Stimulated activated CD8-positive, alpha-beta memory T cell treated with anti-CD3 and anti-CD28 coated beads, Interleukin-7, amount 100 ng/mL, for 24 hours (primary cell): Measurements from ENCODE around the gene SH3RF2.
"Not testable (repeated sequence)": the region's sequence is repeated elsewhere in the genome, so short reads cannot be mapped to it uniquely, and the experiment has no call there.

ENCODE experiments used
- DNase-seq: peaks from one replicate; pipeline ENCODE4 v3.0.0-alpha.2; 2020; ENCODE audit warnings: low read depth

The SH3RF2 gene

DNA sequence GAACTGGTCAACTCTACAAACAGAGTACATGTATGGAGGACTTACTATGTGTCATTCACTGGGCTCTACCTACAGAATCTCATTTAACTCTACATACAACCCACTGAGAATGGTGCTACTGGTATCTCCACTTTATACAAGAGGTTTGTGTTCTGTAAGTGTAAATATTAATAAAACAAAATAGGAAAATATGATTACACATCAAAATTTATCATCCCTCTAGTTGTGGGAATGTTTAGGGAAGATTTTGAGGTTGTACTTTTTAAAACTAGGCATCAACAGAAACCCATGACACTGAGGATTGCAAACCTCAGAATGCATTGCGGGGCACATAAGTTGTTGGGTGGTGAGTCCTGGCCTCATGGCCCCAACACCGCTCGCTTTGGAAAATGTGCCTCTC lies 11.7 kb downstream of the SH3RF2 start:
- no peak for DNase-seq

- no peak for DNase-seq
Observed at GRCh38 chr5:145948921-145949320, 12.5 kb downstream of the SH3RF2 start.

DNA sequence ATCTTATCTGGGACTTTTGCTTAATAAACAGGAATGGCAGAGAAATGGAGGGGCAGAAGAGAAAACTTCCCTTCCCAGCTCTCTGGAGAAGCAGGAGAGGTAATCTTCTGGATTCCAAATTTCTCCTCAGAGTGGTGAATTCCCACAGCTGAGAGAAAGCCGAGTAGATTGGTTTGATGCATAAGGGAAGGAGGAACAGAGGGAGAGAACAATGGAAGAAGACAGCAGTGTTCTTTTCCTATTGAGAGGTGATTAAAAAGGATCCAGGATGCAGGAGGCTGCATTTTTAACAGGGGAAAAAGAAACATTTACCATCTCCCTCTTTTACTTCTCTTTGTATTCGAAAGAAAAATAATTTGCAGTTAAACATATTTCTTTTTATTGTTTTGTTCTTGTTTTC lies 13.1 kb downstream of the SH3RF2 start:
- no peak for DNase-seq

GRCh38 chr5:145951071-145951470 lies 14.7 kb downstream of the SH3RF2 start:
- DNase-seq = no peak

GRCh38 chr5:145953202-145953601 lies 16.8 kb downstream of the SH3RF2 start:
- no peak for DNase-seq

DNA sequence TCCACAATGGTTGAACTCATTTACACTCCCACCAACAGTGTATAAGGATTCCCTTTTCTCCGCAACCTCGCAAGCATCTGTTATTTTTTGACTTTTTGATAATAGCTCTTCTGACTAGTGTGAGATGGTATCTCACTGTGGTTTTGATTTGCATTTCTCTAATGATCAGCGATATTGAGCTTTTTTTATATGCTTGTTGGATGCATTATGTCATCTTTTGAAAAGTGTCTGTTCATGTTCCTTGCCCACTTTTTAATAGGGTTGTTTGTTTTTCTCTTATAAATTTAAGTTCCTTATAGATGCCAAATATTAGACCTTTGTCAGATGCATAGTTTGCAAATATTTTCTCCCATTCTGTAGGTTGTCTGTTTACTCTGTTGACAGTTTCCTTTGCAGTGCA lies 17.8 kb downstream of the SH3RF2 start:
- DNase-seq = not testable (repeated sequence)

- DNase-seq = no peak
Observed at GRCh38 chr5:145957388-145957787, 21.0 kb downstream of the SH3RF2 start.

- no peak for DNase-seq
Observed at GRCh38 chr5:145958436-145958835, 22.1 kb downstream of the SH3RF2 start.

DNA sequence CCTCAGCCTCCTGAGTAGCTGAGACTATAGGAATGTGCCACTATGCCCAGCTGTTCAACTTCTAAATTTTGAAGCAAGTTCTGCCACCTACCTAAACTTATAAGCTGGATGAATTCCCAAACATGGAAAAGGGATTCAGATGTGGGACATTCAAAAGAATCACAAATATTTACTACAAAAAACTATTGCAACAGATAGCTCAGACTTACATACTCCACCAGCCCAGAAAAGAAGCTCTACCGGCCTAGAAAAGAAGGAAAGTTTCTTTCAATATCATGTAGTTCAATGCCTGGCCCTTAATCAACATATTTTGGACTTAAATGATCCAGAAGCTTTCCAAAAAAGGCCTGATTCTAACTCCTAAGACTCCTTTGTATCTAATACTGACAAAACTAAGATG lies 23.8 kb downstream of the SH3RF2 start:
- no peak for DNase-seq

DNA sequence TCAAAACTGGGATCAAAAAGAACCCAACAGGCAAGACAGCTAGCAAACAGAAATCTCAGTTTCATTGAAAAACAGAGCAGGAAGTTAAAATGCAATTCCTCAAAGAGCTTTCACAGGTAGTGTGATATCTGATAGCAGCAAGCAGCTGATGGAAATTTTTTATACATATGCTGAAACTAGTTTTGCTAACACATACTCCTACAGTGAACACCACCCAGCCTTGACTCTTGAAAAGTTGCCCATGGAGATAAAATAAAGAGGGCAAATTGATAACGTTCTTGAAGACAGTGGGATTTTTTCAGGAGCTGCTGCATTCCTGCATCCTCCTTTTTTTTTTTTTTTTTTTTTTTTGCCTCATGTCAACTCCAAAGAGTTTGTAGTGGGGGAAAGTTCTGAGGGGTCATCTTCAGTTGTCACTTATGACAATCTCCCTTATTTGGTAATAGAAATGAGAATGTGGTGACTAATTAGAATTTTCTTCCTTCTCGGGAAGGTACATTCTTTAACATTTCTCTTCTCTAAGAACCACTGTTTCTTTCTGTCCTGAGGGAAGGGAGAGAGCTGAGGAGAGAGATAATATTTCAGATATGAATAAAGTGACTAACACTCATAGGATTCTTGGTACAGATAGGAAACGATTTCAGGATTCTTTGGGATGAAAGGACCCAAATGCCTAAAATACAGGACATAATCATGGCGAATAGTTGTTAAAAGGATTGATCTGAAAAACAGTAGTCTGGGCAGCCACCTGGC lies 24.6 kb downstream of the SH3RF2 start:
- DNase-seq = no peak

DNA sequence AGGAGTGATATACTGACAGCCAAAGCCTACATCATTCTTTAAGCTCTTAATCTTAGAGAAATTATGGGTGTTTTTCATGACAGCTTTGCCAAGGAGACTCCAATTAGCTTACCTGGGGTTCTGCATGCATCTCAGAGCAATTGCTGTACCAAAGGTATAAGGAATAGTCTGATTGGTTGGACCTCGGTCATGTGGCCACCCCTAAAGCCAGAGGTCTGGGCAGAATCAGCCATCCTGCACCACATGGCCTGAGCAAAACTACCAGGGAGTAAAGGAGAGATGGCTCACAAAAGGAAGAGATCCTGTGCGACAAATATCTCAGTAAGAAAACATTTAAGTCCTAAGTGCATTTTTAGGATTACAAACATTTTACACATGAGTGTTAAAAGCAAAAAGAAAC lies 25.6 kb downstream of the SH3RF2 start:
- no peak for DNase-seq

GRCh38 chr5:145964008-145964407 lies 27.6 kb downstream of the SH3RF2 start:
- DNase-seq = not testable (repeated sequence)

DNA sequence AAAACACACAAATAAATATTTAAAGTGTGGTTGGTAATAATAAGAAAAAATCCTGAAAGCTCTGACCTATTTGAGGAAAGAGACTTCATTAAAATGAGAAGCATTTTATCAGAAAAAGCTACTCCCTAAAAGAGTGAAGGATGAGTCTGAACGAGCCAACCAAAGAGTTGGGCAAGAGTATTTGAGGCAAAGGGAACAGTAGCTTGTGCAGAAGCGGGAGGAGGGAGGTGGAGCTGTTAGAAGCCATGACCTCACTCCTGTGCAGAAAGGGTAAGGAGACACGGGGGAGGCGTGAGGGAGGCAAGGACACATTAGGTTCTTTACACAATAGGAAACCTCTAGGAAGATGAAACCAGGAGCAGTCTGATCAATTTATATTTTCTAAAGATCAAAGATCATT lies 29.4 kb downstream of the SH3RF2 start:
- DNase-seq = no peak

GRCh38 chr5:145967296-145967695 lies 30.9 kb downstream of the SH3RF2 start:
- DNase-seq = no peak

DNA sequence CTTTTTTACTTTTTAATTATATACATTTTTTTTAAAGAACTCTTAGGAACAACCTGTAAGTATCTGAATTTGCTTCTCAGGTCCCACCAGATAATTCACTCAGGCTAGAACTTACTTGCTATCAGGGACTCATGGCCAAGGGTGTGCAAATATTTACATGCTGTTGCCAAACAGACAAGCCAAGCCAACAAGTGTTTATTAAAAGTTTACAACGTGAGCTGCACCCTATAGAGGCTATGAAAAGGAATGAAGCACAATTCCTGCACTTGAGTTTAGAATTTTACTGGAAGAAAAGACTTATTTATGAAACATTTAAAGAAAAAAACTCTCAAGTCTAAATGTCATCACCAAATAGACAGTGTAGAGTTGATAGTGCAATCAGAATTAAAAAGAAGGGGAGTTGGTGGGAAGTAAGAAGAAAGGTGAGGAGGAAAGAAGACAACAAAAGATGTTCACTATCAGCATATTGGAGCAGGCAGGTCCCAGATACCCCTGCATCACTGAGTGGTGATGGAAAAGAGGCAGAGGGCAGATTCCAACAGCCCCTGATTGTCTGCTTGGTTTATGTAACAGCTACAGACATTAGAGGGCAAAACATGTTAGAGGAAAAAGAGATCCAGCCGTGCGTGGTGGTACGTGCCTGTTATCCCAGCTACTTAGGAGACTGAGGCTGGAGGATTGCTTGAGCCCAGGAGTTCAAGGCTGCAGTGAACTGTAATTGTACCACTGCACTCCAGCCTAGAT lies 32.8 kb downstream of the SH3RF2 start:
- no peak for DNase-seq

DNA sequence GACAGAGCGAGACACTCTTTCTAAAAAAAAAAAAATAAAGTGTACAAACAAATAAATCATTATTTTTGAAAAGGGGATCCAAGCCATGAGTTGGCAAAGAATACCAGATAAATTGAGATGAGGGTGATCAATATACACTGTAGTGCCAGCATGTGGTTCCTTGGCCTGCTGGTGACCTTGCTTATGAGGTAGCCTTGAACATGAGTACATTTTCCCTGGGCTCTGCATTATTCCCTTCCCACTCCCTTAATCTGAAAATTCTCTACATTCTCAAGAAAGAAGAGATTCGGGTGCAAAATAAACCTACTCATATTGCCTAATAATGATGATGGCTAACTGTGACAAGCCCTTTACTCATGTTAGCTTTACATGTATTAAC lies 33.3 kb downstream of the SH3RF2 start:
- DNase-seq = no peak

- DNase-seq = no peak
Observed at GRCh38 chr5:145971108-145971507, 34.7 kb downstream of the SH3RF2 start.

GRCh38 chr5:145971701-145972100 lies 35.3 kb downstream of the SH3RF2 start:
- DNase-seq = no peak

DNA sequence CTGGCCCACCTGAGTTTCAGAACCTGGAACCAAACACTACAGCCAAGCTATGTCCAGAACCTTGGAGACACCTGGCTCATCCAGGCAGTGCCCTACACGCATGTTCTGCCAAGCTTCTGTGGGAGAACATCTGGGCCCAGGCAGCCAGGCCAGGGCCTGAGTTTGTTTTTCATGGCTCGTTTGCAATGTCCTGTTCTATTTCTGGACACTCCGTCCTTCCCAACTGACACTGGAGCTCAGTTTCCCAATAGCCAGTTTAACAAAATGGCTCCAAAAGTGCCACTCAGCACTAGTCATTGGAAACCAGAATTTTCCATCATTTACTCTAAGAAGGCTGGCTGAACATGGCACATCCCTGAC lies 38.6 kb downstream of the SH3RF2 start:
- DNase-seq = no peak

DNA sequence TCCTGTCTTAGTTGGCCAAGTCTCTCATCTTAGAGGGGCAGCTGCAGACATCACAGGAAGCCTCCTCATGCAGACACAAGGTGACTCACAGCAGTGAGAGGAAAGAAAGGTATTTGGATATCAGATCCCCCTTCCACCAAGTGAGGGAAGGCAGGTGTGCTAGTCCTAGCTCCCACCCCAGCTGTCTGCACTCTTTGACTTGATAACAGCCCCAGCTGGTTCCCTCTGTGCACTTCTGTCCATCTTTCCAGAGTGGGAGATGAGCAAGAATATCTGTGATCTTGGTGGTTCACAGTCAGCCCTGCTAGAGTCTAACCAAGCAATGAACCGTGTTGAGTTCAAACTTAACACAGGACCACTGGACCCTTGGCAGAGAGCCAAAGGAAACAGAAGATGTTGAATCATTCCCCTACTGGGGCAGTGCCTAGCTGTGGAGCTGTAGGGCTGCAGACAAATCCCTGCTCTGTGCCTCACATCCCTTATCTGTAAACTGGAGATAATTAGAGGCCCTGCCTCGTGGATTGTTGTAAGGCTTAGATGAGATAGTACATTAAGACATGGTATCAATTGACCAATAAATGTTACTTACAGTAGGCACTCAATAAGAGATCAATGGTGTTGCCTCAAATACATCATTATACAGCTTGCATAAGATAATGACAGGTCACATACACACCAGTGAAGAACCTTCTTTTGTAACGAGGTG lies 39.1 kb downstream of the SH3RF2 start:
- DNase-seq = no peak

- DNase-seq = no peak
Observed at GRCh38 chr5:145976431-145977155, 40.2 kb downstream of the SH3RF2 start.

DNA sequence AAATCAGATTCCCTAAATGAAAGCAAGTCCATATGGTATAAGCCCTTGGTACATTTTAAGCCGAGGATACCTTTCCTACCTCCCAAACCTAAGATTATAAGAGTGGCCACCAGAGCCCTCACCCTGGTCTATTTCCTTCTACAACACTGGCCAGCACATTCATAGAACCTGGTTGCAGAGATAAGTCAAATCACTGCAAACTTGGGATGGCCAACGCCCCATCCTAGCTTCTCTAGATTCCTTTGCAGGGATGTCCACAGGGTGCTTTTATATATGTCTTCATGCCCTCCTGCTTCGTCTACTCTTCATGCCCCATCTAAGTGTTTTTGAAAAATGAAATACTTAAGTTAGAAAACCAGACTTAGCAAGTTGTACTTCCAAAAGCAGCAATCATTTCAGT lies 41.8 kb downstream of the SH3RF2 start:
- no peak for DNase-seq

DNA sequence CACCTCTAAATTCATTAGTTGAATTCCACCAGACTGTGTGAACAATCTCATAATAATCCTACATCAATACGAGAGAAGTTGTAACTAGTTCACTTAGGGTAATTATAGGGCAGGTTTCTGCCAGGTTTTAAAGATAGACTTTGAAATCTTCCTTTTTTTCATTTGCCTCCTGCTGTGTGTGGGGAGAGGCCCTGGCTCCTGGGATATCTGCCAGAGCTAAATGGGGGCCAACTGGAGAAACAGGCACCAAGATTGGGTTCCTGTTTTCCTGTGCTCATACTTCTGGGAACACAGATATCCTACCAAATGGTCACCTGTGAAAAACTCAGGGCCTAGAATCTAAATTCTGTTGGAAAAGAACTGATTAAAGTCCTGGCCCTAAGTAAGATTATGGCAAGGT lies 42.3 kb downstream of the SH3RF2 start:
- no peak for DNase-seq
